ENCODE data around the gene GEN1.

GEN1 gene

GRCh38 chr2:17759805-17760204 is 5.9 kb downstream of the GEN1 start:
- Histone ChIP-seq H4K91ac (ENCODE audit: low read length) (no peak overlapping the region), H2BK15ac (ENCODE audit: low read depth, poor library complexity, severe bottlenecking) (no peak overlapping the region), H3K27me3 (ENCODE audit: control insufficient read depth in 1 of 2, insufficient read depth in 1 of 2, low read length in 2 of 2) (no peaks in the 10 kb centered on the region), H3K4me2 (ENCODE audit: low read length, poor library complexity, severe bottlenecking) (no peak overlapping the region), H3K23ac (ENCODE audit: low read length in 2 of 2) (no peak overlapping the region), H3K9me3 (ENCODE audit: control insufficient read depth, low read length) (no peaks in the 10 kb centered on the region), H3K4me3 (ENCODE audit: insufficient read depth in 1 of 2, low read depth in 1 of 2, low read length in 2 of 2) (no peak overlapping the region), H2BK5ac (ENCODE audit: low read depth, low read length, poor library complexity, severe bottlenecking) (no peak overlapping the region), H2BK120ac (ENCODE audit: low read depth, low read length) (no peak overlapping the region), H3K4ac (ENCODE audit: low read depth in 1 of 2, low read length in 2 of 2) (no peak overlapping the region), H3K79me1 (replicated peaks; ENCODE audit: low read length, poor library complexity, severe bottlenecking) (peaks cover 9% of the 10 kb centered on the region), H3K9ac (ENCODE audit: low read length) (no peak overlapping the region), H2AFZ (ENCODE audit: low read depth, low read length) (no peak overlapping the region), H3K27ac (ENCODE audit: low read length, poor library complexity, severe bottlenecking) (no peak overlapping the region), H2AK5ac (ENCODE audit: low read length, severe bottlenecking) (no peak overlapping the region), H2BK12ac (ENCODE audit: low read length in 2 of 2) (no peak overlapping the region), H3K36me3 (ENCODE audit: control insufficient read depth in 1 of 2, insufficient read depth in 2 of 2, low read depth in 1 of 2, low read length in 2 of 2) (peaks cover 0 to 12% of the 10 kb centered on the region in 2 experiments), H4K8ac (ENCODE audit: low read length) (no peak overlapping the region), H3K18ac (ENCODE audit: low read depth in 1 of 2, low read length in 2 of 2) (no peak overlapping the region), H3K4me1 (ENCODE audit: control insufficient read depth, insufficient read depth, low read depth, low read length) (peaks cover 1% of the 10 kb centered on the region), H3K14ac (ENCODE audit: low read length in 2 of 2) (no peak overlapping the region)
- DNase-seq = no peak
- 96% methylated on average over 1 of the region's 2 CpGs for WGBS

- H3K4ac ChIP-seq (ENCODE audit: low read depth in 1 of 2, low read length in 2 of 2) = no peak overlapping the region
- no peak overlapping the region for H3K9ac ChIP-seq (ENCODE audit: low read length)
- peaks cover 0 to 26% of the 10 kb centered on the region in 2 experiments for H3K36me3 ChIP-seq (ENCODE audit: control insufficient read depth in 1 of 2, insufficient read depth in 2 of 2, low read depth in 1 of 2, low read length in 2 of 2)
- H4K91ac ChIP-seq (ENCODE audit: low read length) = no peak overlapping the region
- H3K79me1 ChIP-seq (replicated peaks; ENCODE audit: low read length, poor library complexity, severe bottlenecking) = peaks cover 10% of the 10 kb centered on the region
- no peak overlapping the region for H3K23ac ChIP-seq (ENCODE audit: low read length in 2 of 2)
- no peak overlapping the region for H3K4me3 ChIP-seq (ENCODE audit: insufficient read depth in 1 of 2, low read depth in 1 of 2, low read length in 2 of 2)
- H3K27ac ChIP-seq (ENCODE audit: low read length, poor library complexity, severe bottlenecking) = no peak overlapping the region
- H3K9me3 ChIP-seq (ENCODE audit: control insufficient read depth, low read length) = no peaks in the 10 kb centered on the region
- H3K4me1 ChIP-seq (ENCODE audit: control insufficient read depth, insufficient read depth, low read depth, low read length) = peaks cover 2% of the 10 kb centered on the region
- H2BK120ac ChIP-seq (ENCODE audit: low read depth, low read length) = no peak overlapping the region
- no peak overlapping the region for H2BK5ac ChIP-seq (ENCODE audit: low read depth, low read length, poor library complexity, severe bottlenecking)
- H2AFZ ChIP-seq (ENCODE audit: low read depth, low read length) = no peak overlapping the region
- H3K18ac ChIP-seq (ENCODE audit: low read depth in 1 of 2, low read length in 2 of 2) = no peak overlapping the region
- no peak overlapping the region for H3K4me2 ChIP-seq (ENCODE audit: low read length, poor library complexity, severe bottlenecking)
- 100% methylated on average over 1 of the region's 1 CpG for WGBS
- no peak overlapping the region for H4K8ac ChIP-seq (ENCODE audit: low read length)
- H2BK15ac ChIP-seq (ENCODE audit: low read depth, poor library complexity, severe bottlenecking) = no peak overlapping the region
- H3K27me3 ChIP-seq (ENCODE audit: control insufficient read depth in 1 of 2, insufficient read depth in 1 of 2, low read length in 2 of 2) = no peaks in the 10 kb centered on the region
- no peak overlapping the region for H2AK5ac ChIP-seq (ENCODE audit: low read length, severe bottlenecking)
- no peak overlapping the region for H3K14ac ChIP-seq (ENCODE audit: low read length in 2 of 2)
- H2BK12ac ChIP-seq (ENCODE audit: low read length in 2 of 2) = no peak overlapping the region
- no peak for DNase-seq
These were observed 8.5 kb downstream of the GEN1 start for GRCh38 chr2:17762451-17762850.

- Histone ChIP-seq H3K27me3 (ENCODE audit: control insufficient read depth in 1 of 2, insufficient read depth in 1 of 2, low read length in 2 of 2) (no peaks in the 10 kb centered on the region), H3K36me3 (ENCODE audit: control insufficient read depth in 1 of 2, insufficient read depth in 2 of 2, low read depth in 1 of 2, low read length in 2 of 2) (peaks cover 0 to 32% of the 10 kb centered on the region in 2 experiments), H2AFZ (ENCODE audit: low read depth, low read length) (no peak overlapping the region), H3K4me1 (ENCODE audit: control insufficient read depth, insufficient read depth, low read depth, low read length) (peaks cover 2% of the 10 kb centered on the region), H3K9ac (ENCODE audit: low read length) (no peak overlapping the region), H3K4ac (ENCODE audit: low read depth in 1 of 2, low read length in 2 of 2) (no peak overlapping the region), H2BK12ac (ENCODE audit: low read length in 2 of 2) (no peak overlapping the region), H2BK120ac (ENCODE audit: low read depth, low read length) (no peak overlapping the region), H3K27ac (ENCODE audit: low read length, poor library complexity, severe bottlenecking) (no peak overlapping the region), H3K23ac (ENCODE audit: low read length in 2 of 2) (no peak overlapping the region), H4K91ac (ENCODE audit: low read length) (no peak overlapping the region), H2AK5ac (ENCODE audit: low read length, severe bottlenecking) (no peak overlapping the region), H3K4me3 (ENCODE audit: insufficient read depth in 1 of 2, low read depth in 1 of 2, low read length in 2 of 2) (no peak overlapping the region), H3K14ac (ENCODE audit: low read length in 2 of 2) (no peak overlapping the region), H3K79me1 (replicated peaks; ENCODE audit: low read length, poor library complexity, severe bottlenecking) (peaks cover 12% of the 10 kb centered on the region), H3K4me2 (ENCODE audit: low read length, poor library complexity, severe bottlenecking) (no peak overlapping the region), H3K9me3 (ENCODE audit: control insufficient read depth, low read length) (no peaks in the 10 kb centered on the region), H2BK5ac (ENCODE audit: low read depth, low read length, poor library complexity, severe bottlenecking) (no peak overlapping the region), H3K18ac (ENCODE audit: low read depth in 1 of 2, low read length in 2 of 2) (no peak overlapping the region), H4K8ac (ENCODE audit: low read length) (no peak overlapping the region), H2BK15ac (ENCODE audit: low read depth, poor library complexity, severe bottlenecking) (no peak overlapping the region)
- no peak for DNase-seq
- WGBS = 99% methylated on average over 7 of the region's 10 CpGs
These were observed 9.8 kb downstream of the GEN1 start for GRCh38 chr2:17763641-17764333.

- Histone ChIP-seq H2BK5ac (ENCODE audit: low read depth, low read length, poor library complexity, severe bottlenecking) (no peak overlapping the region), H3K9ac (ENCODE audit: low read length) (no peak overlapping the region), H2BK12ac (ENCODE audit: low read length in 2 of 2) (no peak overlapping the region), H2BK15ac (ENCODE audit: low read depth, poor library complexity, severe bottlenecking) (no peak overlapping the region), H2AFZ (ENCODE audit: low read depth, low read length) (no peak overlapping the region), H3K9me3 (ENCODE audit: control insufficient read depth, low read length) (no peaks in the 10 kb centered on the region), H4K8ac (ENCODE audit: low read length) (no peak overlapping the region), H2BK120ac (ENCODE audit: low read depth, low read length) (no peak overlapping the region), H3K14ac (ENCODE audit: low read length in 2 of 2) (no peak overlapping the region), H3K18ac (ENCODE audit: low read depth in 1 of 2, low read length in 2 of 2) (no peak overlapping the region), H3K4me3 (ENCODE audit: insufficient read depth in 1 of 2, low read depth in 1 of 2, low read length in 2 of 2) (no peak overlapping the region), H3K36me3 (ENCODE audit: control insufficient read depth in 1 of 2, insufficient read depth in 2 of 2, low read depth in 1 of 2, low read length in 2 of 2) (peaks cover 2 to 32% of the 10 kb centered on the region in 2 experiments), H4K91ac (ENCODE audit: low read length) (no peak overlapping the region), H3K4ac (ENCODE audit: low read depth in 1 of 2, low read length in 2 of 2) (no peak overlapping the region), H3K79me1 (replicated peaks; ENCODE audit: low read length, poor library complexity, severe bottlenecking) (peaks cover 11% of the 10 kb centered on the region), H3K4me1 (ENCODE audit: control insufficient read depth, insufficient read depth, low read depth, low read length) (peaks cover 2% of the 10 kb centered on the region), H3K27me3 (ENCODE audit: control insufficient read depth in 1 of 2, insufficient read depth in 1 of 2, low read length in 2 of 2) (no peaks in the 10 kb centered on the region), H2AK5ac (ENCODE audit: low read length, severe bottlenecking) (no peak overlapping the region), H3K27ac (ENCODE audit: low read length, poor library complexity, severe bottlenecking) (no peak overlapping the region), H3K4me2 (ENCODE audit: low read length, poor library complexity, severe bottlenecking) (no peak overlapping the region), H3K23ac (ENCODE audit: low read length in 2 of 2) (no peak overlapping the region)
- WGBS = 100% methylated on average over 1 of the region's 2 CpGs
- DNase-seq = no peak
These were observed 11.5 kb downstream of the GEN1 start for GRCh38 chr2:17765398-17765797.

Measured in mesenchymal stem cell (in vitro differentiated cells and primary cell).